Epithelial cell of esophagus (primary cell): ENCODE data around the gene KCTD17.

Experiments used
- DNase-seq: peaks from one replicate; pipeline ENCODE4 v3.0.0; 2010; ENCODE audit warnings: low read depth
- H3K4me3 ChIP-seq: 2 replicates; pipeline ENCODE4 v1.5.1; 2011; ENCODE audit warnings: mild to moderate bottlenecking, low read length, control low read depth
- TF ChIP-seq, protein P1 (sequence below): IDR thresholded peaks from 2 replicates; pipeline ENCODE4 v1.5.1; 2011; ENCODE audit warnings: low read depth, mild to moderate bottlenecking, low read length, control low read depth, inconsistent platforms; ENCODE audit not compliant: insufficient read depth; ENCODE audit errors: missing control alignments

Gene KCTD17

DNA sequence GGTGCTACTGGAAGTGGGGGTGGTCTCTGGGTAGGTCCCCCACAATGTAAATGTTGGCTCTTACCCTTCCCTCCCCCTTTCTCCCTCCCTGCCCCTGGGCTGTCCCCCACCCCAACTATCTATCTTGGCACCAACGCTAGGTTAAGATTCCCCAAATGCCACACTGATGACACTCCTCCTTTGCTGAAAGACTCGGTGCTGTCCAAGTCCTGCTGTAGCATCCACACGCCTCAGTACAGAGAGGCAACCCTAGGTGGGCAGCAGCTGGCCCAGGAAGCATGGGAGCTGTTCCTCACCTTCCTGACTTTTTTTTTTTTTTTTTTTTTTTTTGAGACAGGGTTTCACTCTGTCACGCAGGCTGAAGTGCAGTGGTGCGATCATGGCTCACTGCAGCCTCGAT, 3.4 kb upstream of the KCTD17 start:
- no peak for DNase-seq
- TF ChIP-seq, protein P1, sequence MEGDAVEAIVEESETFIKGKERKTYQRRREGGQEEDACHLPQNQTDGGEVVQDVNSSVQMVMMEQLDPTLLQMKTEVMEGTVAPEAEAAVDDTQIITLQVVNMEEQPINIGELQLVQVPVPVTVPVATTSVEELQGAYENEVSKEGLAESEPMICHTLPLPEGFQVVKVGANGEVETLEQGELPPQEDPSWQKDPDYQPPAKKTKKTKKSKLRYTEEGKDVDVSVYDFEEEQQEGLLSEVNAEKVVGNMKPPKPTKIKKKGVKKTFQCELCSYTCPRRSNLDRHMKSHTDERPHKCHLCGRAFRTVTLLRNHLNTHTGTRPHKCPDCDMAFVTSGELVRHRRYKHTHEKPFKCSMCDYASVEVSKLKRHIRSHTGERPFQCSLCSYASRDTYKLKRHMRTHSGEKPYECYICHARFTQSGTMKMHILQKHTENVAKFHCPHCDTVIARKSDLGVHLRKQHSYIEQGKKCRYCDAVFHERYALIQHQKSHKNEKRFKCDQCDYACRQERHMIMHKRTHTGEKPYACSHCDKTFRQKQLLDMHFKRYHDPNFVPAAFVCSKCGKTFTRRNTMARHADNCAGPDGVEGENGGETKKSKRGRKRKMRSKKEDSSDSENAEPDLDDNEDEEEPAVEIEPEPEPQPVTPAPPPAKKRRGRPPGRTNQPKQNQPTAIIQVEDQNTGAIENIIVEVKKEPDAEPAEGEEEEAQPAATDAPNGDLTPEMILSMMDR, result no peak
- H3K4me3 ChIP-seq, result no peak overlapping the region

DNA sequence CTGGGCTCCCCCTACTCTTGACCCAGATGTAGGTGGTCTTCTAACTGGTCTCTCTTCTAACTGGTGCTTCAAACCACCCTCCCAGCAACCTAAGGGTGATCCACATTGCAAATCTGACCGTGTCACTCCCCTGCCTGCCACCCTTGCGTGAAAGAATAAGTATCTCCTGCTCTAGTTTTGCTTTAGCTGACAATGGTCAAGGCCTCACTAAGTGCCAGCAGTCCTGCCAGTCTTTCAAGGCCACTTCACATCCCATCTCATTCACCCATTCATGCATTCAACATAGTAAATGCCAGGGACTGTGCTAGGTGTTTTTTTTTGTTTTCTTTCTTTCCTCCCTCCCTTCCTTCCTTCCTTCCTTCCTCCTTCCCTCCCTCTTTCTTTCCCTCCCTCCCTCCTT, 2.3 kb upstream of the KCTD17 start:
- TF ChIP-seq, protein P1, result no peak
- H3K4me3 ChIP-seq, result no peak overlapping the region
- DNase-seq, result no peak

DNA sequence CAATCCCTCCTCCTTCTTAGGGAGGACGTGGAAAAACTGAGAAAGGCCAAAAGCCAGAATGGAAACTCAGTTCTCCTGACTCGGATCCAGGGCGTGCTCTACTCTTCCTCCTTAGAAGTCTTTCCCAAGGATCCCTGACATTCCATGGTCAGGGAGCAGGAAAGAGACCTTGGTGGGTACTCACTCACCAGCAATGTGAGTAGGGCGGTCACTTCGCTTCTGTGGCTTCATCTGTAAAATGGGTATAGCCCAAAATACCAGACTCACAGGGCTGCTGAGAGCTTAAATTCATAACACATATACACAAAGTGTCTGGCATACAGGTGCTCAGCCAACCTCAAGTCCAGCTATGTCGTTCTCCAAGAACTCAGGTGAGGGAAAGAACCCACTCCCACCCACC, 629 bp upstream of the KCTD17 start:
- no peak overlapping the region for H3K4me3 ChIP-seq
- no peak for DNase-seq
- TF ChIP-seq, protein P1, result no peak

DNA sequence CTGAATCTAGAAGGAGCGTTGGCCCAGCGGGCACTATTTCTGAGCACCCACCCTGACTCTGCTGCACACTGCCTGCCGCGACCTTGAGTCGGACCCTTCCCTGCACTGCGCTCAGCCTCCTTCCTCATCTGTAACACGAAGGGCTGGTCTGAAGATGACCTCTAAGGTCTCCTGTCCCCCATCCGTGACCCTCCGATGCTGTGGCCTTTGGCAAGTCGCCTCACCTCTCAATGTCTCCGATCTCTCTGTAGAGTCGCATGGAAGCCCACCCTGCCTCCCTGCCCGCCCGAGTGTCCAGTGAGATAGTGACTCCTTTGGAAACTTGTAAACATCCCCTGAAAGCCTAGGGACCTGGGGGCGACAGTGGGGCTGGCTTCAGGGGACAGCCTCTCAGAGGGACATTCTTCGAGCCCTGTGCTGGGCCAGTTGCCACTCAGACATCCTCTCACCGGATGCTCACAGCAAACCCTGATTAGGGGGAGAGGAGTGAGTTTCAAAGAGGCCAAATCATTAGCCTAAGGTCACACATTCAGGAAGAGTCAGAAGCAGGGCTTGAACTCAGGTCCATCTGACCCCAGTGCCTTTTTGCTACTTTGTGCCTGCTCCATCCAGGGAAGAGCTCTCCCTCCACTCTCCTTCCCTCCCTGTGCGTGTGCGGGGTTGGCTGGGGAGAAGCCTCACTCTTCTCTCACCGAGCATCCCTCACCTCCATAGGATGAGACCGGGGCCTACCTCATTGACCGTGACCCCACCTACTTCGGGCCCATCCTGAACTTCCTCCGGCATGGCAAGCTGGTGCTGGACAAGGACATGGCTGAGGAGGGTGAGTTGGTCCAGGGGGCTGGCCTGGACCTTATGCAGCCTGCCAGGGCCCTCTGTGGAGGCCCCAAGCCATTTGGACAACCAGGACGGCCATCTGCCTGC, 1.1 kb downstream of the KCTD17 start:
- TF ChIP-seq, protein P1, result no peak
- H3K4me3 ChIP-seq, result peak overlapping the region; percentile 43

DNA sequence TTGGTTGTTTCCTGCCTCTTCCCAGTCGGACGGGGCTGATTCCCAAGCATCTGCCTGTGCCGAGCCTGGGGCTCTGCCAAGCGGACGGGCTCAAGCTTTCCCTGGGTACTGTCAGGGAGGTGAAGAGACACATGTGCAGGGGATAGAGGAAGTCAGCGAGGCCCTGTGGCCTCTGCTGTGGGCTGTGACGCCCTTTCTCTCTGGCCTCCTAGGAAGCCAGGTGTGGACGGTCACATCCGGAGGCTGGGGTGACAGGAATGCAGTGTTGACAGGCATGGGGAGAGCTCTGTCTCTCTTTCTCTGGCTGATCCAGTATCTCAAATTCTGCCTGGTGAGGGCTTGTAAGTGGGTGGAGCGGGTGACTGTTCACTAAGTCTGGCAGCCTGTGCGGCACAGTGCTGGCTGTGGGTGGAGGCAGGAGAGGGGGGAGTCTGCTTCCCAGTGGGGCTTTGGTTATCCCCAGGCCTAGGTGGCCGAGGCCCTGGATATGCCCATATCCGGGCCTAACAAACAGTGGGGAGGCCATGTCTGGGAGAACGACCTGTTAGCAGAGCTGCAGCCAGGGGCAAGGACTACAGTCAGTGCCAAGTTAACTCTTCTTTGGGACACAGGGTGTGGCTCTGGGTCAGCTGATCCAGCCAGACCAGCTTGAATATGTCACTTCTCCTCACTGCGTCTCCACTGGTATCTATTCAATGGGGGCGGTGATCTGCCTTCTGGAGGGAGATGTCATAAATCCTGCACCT, 1.9 kb downstream of the KCTD17 start:
- no peak for DNase-seq
- no peak overlapping the region for H3K4me3 ChIP-seq
- TF ChIP-seq, protein P1, result no peak

More for the DNA sequence above, 1.1 kb downstream of the KCTD17 start:
- DNase-seq, result no peak

DNA sequence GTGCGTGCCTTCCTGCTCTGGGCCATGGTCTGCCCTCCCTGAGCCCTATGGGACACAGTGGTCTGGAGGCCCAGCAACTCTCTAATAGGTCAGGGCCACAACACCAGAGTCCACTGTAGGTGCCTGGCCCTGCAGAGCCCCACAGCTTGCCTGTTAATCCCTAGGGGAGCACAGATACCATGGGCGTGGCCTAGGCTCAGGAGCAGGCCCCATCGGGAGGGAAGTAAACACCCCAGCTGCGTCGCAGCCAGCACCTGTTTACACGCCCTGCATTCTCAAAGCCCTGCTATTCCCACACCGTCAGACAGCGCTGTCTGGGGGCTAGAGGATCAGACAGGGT, 2.5 kb downstream of the KCTD17 start:
- H3K4me3 ChIP-seq, result no peak overlapping the region
- TF ChIP-seq, protein P1, result no peak
- DNase-seq, result no peak
